PC-3 (cell line): ENCODE results near the gene TIMP1. TPM values are rescaled to one million over a fixed set of nuclear protein-coding genes. Genes with fewer than 3 reads are reported as not detected.

Experiments
- ATAC-seq: fragments of 200-7000 bp; cut with Tn5 transposase; 2 replicates; pipeline ENCODE4 v1.9.1; 2020; ENCODE audit warnings: mild to moderate bottlenecking, moderate library complexity
- BruUV-seq: library from RNA; stranded (reverse); fragments of 400-500 nt; replicated peaks from 2 replicates; lab custom pipeline; 2021; lab: Mats Ljungman, UMichigan
- CTCF ChIA-PET: fragments of 300-600 bp; sonication (Branson Sonifier 250); formaldehyde crosslinking; loops from one replicate; lab custom pipeline; 2022; ENCODE audit warnings: antibody characterized with exemption; lab: Charles Lee
- POLR2A ChIA-PET: fragments of 300-600 bp; sonication (Branson Sonifier 250); formaldehyde crosslinking; loops from one replicate; lab custom pipeline; 2022; ENCODE audit warnings: antibody characterized with exemption; ENCODE audit not compliant: unreplicated experiment; lab: Charles Lee
- DNase-seq: peaks from one replicate; pipeline ENCODE4 v3.0.0-alpha.2; 2015
- H2AFZ ChIP-seq: fragments of 300-600 bp; sonication (generic); 2 replicates; pipeline ENCODE4 v1.6.0; 2016; ENCODE audit warnings: antibody characterized with exemption, low read length
- H3F3A ChIP-seq: fragments of 300-600 bp; sonication (generic); one replicate; pipeline ENCODE4 v1.6.0; 2017; ENCODE audit warnings: antibody characterized with exemption, low read length, control low read depth, mild to moderate bottlenecking; ENCODE audit not compliant: unreplicated experiment
- H3K27ac ChIP-seq: fragments of 300-600 bp; sonication (generic); 2 replicates; pipeline ENCODE4 v1.5.1; 2016; ENCODE audit warnings: mild to moderate bottlenecking, low read length
- H3K27me3 ChIP-seq: fragments of 300-600 bp; sonication (generic); 2 replicates; pipeline ENCODE4 v1.6.1; 2016; ENCODE audit warnings: low read length, mixed read lengths
- H3K36me3 ChIP-seq: fragments of 300-600 bp; sonication (generic); 2 replicates; pipeline ENCODE4 v1.6.1; 2016; ENCODE audit warnings: low read depth, mixed run types, low read length, mixed read lengths
- H3K4me1 ChIP-seq: fragments of 300-600 bp; sonication (generic); 2 replicates; pipeline ENCODE4 v1.5.1; 2016; ENCODE audit warnings: low read length; ENCODE audit not compliant: insufficient read depth
- H3K4me2 ChIP-seq: fragments of 300-600 bp; sonication (generic); 2 replicates; pipeline ENCODE4 v1.6.0; 2016; ENCODE audit warnings: low read length
- H3K4me3 ChIP-seq: fragments of 300-600 bp; sonication (generic); 2 replicates; pipeline ENCODE4 v1.5.1; 2016; ENCODE audit warnings: mild to moderate bottlenecking, low read length, mixed read lengths
- H3K79me2 ChIP-seq: fragments of 300-600 bp; sonication (generic); 2 replicates; pipeline ENCODE4 v1.6.1; 2017; ENCODE audit warnings: low read length, mixed read lengths
- H3K9ac ChIP-seq: fragments of 300-600 bp; sonication (generic); 2 replicates; pipeline ENCODE4 v1.6.0; 2016; ENCODE audit warnings: mild to moderate bottlenecking, low read length
- H3K9me2 ChIP-seq: fragments of 300-600 bp; sonication (generic); replicated peaks from 2 replicates; pipeline ENCODE4 v1.6.1; 2016; ENCODE audit warnings: mixed run types, low read length, mixed read lengths
- H3K9me3 ChIP-seq: fragments of 300-600 bp; sonication (generic); 2 replicates; pipeline ENCODE4 v1.6.1; 2016; ENCODE audit warnings: low read length, mixed read lengths
- H4K20me1 ChIP-seq: fragments of 300-600 bp; sonication (generic); 2 replicates; pipeline ENCODE4 v1.6.1; 2016; ENCODE audit warnings: low read length, mixed read lengths
- CTCF ChIP-seq: fragments of 300-600 bp; sonication (generic); conservative IDR thresholded peaks from 2 replicates; pipeline ENCODE4 v1.5.1; 2017; ENCODE audit warnings: antibody characterized with exemption, low read depth, mild to moderate bottlenecking, low read length
- EZH2 ChIP-seq: fragments of 300-600 bp; sonication (generic); IDR thresholded peaks from one replicate; pipeline ENCODE4 v1.6.1; 2017; ENCODE audit warnings: antibody characterized with exemption, mild to moderate bottlenecking, low read length; ENCODE audit not compliant: unreplicated experiment
- EZH2phosphoT487 ChIP-seq: fragments of 300-600 bp; sonication (generic); IDR thresholded peaks from 2 replicates; pipeline ENCODE4 v1.6.1; 2018; ENCODE audit warnings: mild to moderate bottlenecking, antibody characterized with exemption, low read length, borderline replicate concordance
- intact Hi-C: fragments of 100-400 bp; cut with micrococcal nuclease; formaldehyde crosslinking; loops from 2 replicates; pipeline ENCODE4 v1.9.0; 2023
- total RNA-seq: library from RNA; depleted of rRNA; stranded (reverse); fragments of >200 nt; gene quantifications from 2 replicates; pipeline ENCODE4 v1.2.3, GENCODE V29; 2014

Gene TIMP1
- total RNA-seq, 1 experiment from 2014 or later = 222 TPM

DNA sequence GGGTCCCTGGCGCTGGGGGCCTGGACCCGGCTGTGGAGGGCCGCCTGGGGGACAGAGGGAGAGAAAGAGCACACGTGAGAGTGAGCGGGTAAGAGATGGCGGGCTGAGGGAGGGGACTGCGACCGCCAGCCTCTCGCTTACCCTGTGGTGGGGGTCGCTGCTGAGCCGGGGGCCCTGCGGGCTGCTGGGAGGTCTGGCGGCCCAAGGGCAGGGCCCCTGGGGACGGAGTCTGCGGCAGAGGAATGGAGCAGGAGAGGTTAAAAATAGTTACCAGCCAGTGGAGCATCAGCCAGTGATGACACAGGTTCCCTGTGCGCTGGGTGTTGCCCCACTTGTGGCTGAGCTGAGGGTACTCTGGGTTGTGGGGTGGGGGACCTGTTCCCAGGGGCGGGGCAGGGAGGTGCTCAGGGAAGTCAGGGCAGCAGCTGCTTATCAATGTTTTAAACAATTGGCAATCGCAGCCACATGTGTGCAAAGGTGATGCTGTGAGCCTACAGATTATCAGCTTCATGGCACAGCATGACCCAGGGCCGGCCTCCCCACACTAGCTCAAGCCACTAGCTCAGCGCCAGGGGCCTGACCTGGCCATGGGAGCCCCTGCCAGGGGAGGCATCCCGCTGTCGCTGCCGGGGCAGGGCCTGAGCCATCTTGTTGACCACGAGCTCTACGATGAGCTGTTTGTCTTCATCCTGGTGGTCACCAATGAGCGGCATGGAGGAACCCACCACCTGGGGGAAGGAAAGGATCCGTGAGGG is 7.5 kb upstream of the TIMP1 start:
- H3K79me2 ChIP-seq = no peaks in the 10 kb centered on the region
- H3K4me1 ChIP-seq = peaks cover 22% of the 10 kb centered on the region
- BruUV-seq = no TSS peak
- no peaks in the 10 kb centered on the region for H3F3A ChIP-seq
- H3K9me2 ChIP-seq = no peaks in the 10 kb centered on the region
- no peaks in the 10 kb centered on the region; the same call in 1 of the 2 replicates for H3K36me3 ChIP-seq
- H3K27me3 ChIP-seq = no peaks in the 10 kb centered on the region
- TF ChIP-seq EZH2phosphoT487 (no peak), CTCF (no peak), EZH2 (no peak)
- no peak overlapping the region for H3K27ac ChIP-seq
- ChIA-PET POLR2A (no interaction called here), CTCF (no interaction called here)
- no peak overlapping the region for H3K4me2 ChIP-seq
- no peak overlapping the region for H2AFZ ChIP-seq
- intact Hi-C loops = no loop called here
- no peaks in the 10 kb centered on the region for H4K20me1 ChIP-seq
- DNase-seq (no peak), ATAC-seq (no peak)
- H3K9me3 ChIP-seq = no peaks in the 10 kb centered on the region
- H3K4me3 ChIP-seq = no peak overlapping the region
- H3K9ac ChIP-seq = no peak overlapping the region

GRCh38 chrX:47576021-47576898 is 6.0 kb upstream of the TIMP1 start:
- Histone ChIP-seq H4K20me1 (no peaks in the 10 kb centered on the region), H3F3A (no peaks in the 10 kb centered on the region), H3K36me3 (no peaks in the 10 kb centered on the region; the same call in 1 of the 2 replicates), H3K27ac (no peak overlapping the region), H3K4me1 (peaks cover 26% of the 10 kb centered on the region), H3K9me2 (no peaks in the 10 kb centered on the region), H3K79me2 (no peaks in the 10 kb centered on the region), H3K9me3 (no peaks in the 10 kb centered on the region), H3K4me2 (no peak overlapping the region), H3K9ac (no peak overlapping the region), H3K27me3 (no peaks in the 10 kb centered on the region), H3K4me3 (no peak overlapping the region), H2AFZ (no peak overlapping the region)
- intact Hi-C loops = no loop called here
- BruUV-seq = no TSS peak
- ChIA-PET CTCF (no interaction called here), POLR2A (no interaction called here)
- DNase-seq (no peak), ATAC-seq (no peak)
- no peak for TF ChIP-seq CTCF
- no peak for TF ChIP-seq EZH2
- TF ChIP-seq EZH2phosphoT487 = no peak

DNA sequence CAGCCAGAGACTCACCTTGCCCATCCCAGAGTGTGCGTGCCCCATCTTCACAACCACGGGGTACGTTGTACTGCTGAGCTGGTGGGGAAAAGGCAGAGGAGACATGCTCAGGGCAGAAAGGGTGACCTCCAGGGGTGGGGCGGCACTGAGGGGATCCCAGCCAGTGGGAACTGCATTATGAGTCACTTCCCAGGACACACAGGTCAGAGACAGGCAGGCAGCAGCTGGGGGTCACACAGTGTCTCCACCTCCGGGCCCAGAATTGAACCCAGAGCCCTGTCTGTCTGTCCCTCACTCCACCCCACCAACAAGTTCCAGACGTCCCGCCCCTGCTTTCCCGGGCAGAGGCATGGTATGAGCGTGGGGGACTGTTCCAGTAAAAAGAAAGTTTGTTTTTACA is 4.8 kb upstream of the TIMP1 start:
- no TSS peak for BruUV-seq
- ATAC-seq = no peak
- Histone ChIP-seq H3K79me2 (peaks cover 2% of the 10 kb centered on the region), H3K4me3 (no peak overlapping the region), H3K4me2 (no peak overlapping the region), H3K9me2 (no peaks in the 10 kb centered on the region), H3K36me3 (no peaks in the 10 kb centered on the region), H3F3A (no peaks in the 10 kb centered on the region), H3K9ac (no peak overlapping the region), H3K27ac (no peak overlapping the region), H4K20me1 (no peaks in the 10 kb centered on the region), H3K9me3 (no peaks in the 10 kb centered on the region), H3K4me1 (peaks cover 32% of the 10 kb centered on the region), H2AFZ (no peak overlapping the region), H3K27me3 (no peaks in the 10 kb centered on the region)
- TF ChIP-seq CTCF (no peak), EZH2phosphoT487 (no peak), EZH2 (no peak)
- DNase-seq = no peak
- POLR2A ChIA-PET = no interaction called here
- CTCF ChIA-PET = no interaction called here
- intact Hi-C loops = no loop called here
